RWPE2 (cell line): ENCODE measurements around the gene CPSF6.
"Not testable (repeated sequence)": the region's sequence is repeated elsewhere in the genome, so short reads cannot be mapped to it uniquely, and the experiment has no call there.

Source experiments
- ATAC-seq: fragments of 200-7000 bp; cut with Tn5 transposase; 3 replicates; pipeline ENCODE4 v1.9.1; 2021; ENCODE audit warnings: low read depth
- DNase-seq: peaks from one replicate; pipeline ENCODE4 v3.0.0-alpha.2; 2020; ENCODE audit warnings: low spot score
- H3K27ac ChIP-seq: fragments of 450-650 bp; 2 replicates; pipeline ENCODE4 v1.5.1; 2017; ENCODE audit warnings: mild to moderate bottlenecking; ENCODE audit not compliant: poor library complexity, severe bottlenecking
- H3K27me3 ChIP-seq: fragments of 250-450 bp; sonication (Bioruptor Pico); 2 replicates; pipeline ENCODE4 v1.5.1; 2021; ENCODE audit warnings: mild to moderate bottlenecking, moderate library complexity; ENCODE audit not compliant: insufficient read depth, poor library complexity, severe bottlenecking
- H3K36me3 ChIP-seq: fragments of 250-450 bp; sonication (Bioruptor Pico); 2 replicates; pipeline ENCODE4 v1.5.1; 2020; ENCODE audit warnings: low read depth, mild to moderate bottlenecking, moderate library complexity
- H3K4me1 ChIP-seq: fragments of 250-450 bp; sonication (Bioruptor Pico); 2 replicates; pipeline ENCODE4 v1.5.1; 2021; ENCODE audit warnings: mild to moderate bottlenecking, moderate library complexity; ENCODE audit not compliant: insufficient read depth, poor library complexity, severe bottlenecking
- H3K4me3 ChIP-seq: fragments of 250-450 bp; sonication (Bioruptor Pico); 2 replicates; pipeline ENCODE4 v1.5.1; 2021; ENCODE audit warnings: mild to moderate bottlenecking, moderate library complexity; ENCODE audit not compliant: severe bottlenecking
- H3K9me3 ChIP-seq: fragments of 250-450 bp; sonication (Bioruptor Pico); 2 replicates; pipeline ENCODE4 v1.5.1; 2021; ENCODE audit warnings: mild to moderate bottlenecking, moderate library complexity; ENCODE audit not compliant: severe bottlenecking
- CTCF ChIP-seq: fragments of 450-650 bp; IDR thresholded peaks from one replicate; pipeline ENCODE4 v1.5.1; 2017; ENCODE audit warnings: mild to moderate bottlenecking, moderate library complexity; ENCODE audit not compliant: poor library complexity, severe bottlenecking

The CPSF6 gene

GRCh38 chr12:69304284-69304683 lies 64.9 kb downstream of the CPSF6 start:
- Histone ChIP-seq H3K27me3 (no peaks in the 10 kb centered on the region), H3K27ac (no peak overlapping the region), H3K9me3 (peaks cover 6% of the 10 kb centered on the region), H3K4me1 (no peaks in the 10 kb centered on the region), H3K4me3 (no peak overlapping the region), H3K36me3 (no peaks in the 10 kb centered on the region)
- TF ChIP-seq CTCF: no peak
- DNase-seq (no peak), ATAC-seq (no peak)

- Histone ChIP-seq H3K9me3 (peaks cover 5% of the 10 kb centered on the region), H3K27me3 (no peaks in the 10 kb centered on the region), H3K4me1 (no peaks in the 10 kb centered on the region), H3K4me3 (no peak overlapping the region), H3K27ac (no peak overlapping the region), H3K36me3 (no peaks in the 10 kb centered on the region)
- no peak for TF ChIP-seq CTCF
- ATAC-seq (no peak), DNase-seq (no peak)
Measured at GRCh38 chr12:69309461-69309860, 70.1 kb downstream of the CPSF6 start.

- Histone ChIP-seq H3K27me3 (no peaks in the 10 kb centered on the region), H3K4me3 (no peak overlapping the region), H3K4me1 (no peaks in the 10 kb centered on the region), H3K9me3 (peaks cover 2% of the 10 kb centered on the region), H3K36me3 (no peaks in the 10 kb centered on the region), H3K27ac (no peak overlapping the region)
- ATAC-seq (no peak), DNase-seq (no peak)
- no peak for TF ChIP-seq CTCF
Measured at GRCh38 chr12:69313209-69313608, 73.8 kb downstream of the CPSF6 start.

GRCh38 chr12:69316784-69317183 lies 77.4 kb downstream of the CPSF6 start:
- not testable (repeated sequence) for DNase-seq, H3K9me3 ChIP-seq, H3K27me3 ChIP-seq, H3K27ac ChIP-seq, H3K36me3 ChIP-seq, H3K4me3 ChIP-seq, H3K4me1 ChIP-seq, ATAC-seq

- H3K27me3 ChIP-seq, H3K4me1 ChIP-seq, H3K36me3 ChIP-seq, DNase-seq, H3K9me3 ChIP-seq, ATAC-seq, H3K4me3 ChIP-seq, H3K27ac ChIP-seq: not testable (repeated sequence)
Measured at GRCh38 chr12:69317233-69317632, 77.9 kb downstream of the CPSF6 start.

GRCh38 chr12:69318225-69318624 lies 78.9 kb downstream of the CPSF6 start:
- H3K36me3 ChIP-seq: no peaks in the 10 kb centered on the region
- DNase-seq (no peak), ATAC-seq (no peak)
- no peaks in the 10 kb centered on the region for H3K27me3 ChIP-seq
- no peak for TF ChIP-seq CTCF
- H3K9me3 ChIP-seq: peaks cover 2% of the 10 kb centered on the region
- no peak overlapping the region for H3K27ac ChIP-seq
- no peaks in the 10 kb centered on the region for H3K4me1 ChIP-seq
- no peak overlapping the region for H3K4me3 ChIP-seq
